ENCODE measurements around the gene AKT3. TPM values are rescaled to one million over a fixed set of nuclear protein-coding genes. Genes with fewer than 3 reads are reported as not detected.

The AKT3 gene
- polyA plus RNA-seq, 3 donors = 0.81 to 1.7 (median 1.4) TPM

GRCh38 chr1:243580984-243581383 lies 269.1 kb downstream of the AKT3 start:
- 100% methylated on average over 1 of the region's 1 CpG for WGBS (ENCODE audit: insufficient coverage)
- no peak overlapping the region for H2AFZ ChIP-seq (ENCODE audit: insufficient read depth, low read depth, low read length, poor library complexity, severe bottlenecking)
- intact Hi-C loops (cut with micrococcal nuclease) = no loop called here
- Mint-ChIP-seq H3K36me3 (peaks cover 26 to 37% of the 10 kb centered on the region in 2 donors), H3K4me3 (no peak overlapping the region), H3K9me3 (peaks cover 16 to 31% (median 24%) of the 10 kb centered on the region in 7 donors), H3K27ac (no peak overlapping the region), H3K4me1 (peaks cover 7% of the 10 kb centered on the region), H3K27me3 (ENCODE audit: low read depth in 3 of 3) (no peaks in the 10 kb centered on the region)
- H3K4me2 ChIP-seq (replicated peaks; ENCODE audit: extremely low read depth, low read length, poor library complexity, severe bottlenecking) = no peak overlapping the region
- no peak overlapping the region for H3K9ac ChIP-seq (ENCODE audit: insufficient read depth, low read length, poor library complexity, severe bottlenecking)
- H3K4me1 ChIP-seq (ENCODE audit: control insufficient read depth in 1 of 2, insufficient read depth in 2 of 2, low read length in 2 of 2) = no peaks in the 10 kb centered on the region
- no peaks in the 10 kb centered on the region for H3K79me2 ChIP-seq (ENCODE audit: insufficient read depth, low read length)
- H4K20me1 ChIP-seq (ENCODE audit: insufficient read depth, low read length) = no peaks in the 10 kb centered on the region
- H3K27me3 ChIP-seq (ENCODE audit: control insufficient read depth in 2 of 2, insufficient read depth in 2 of 2, low read length in 2 of 2) = no peaks in the 10 kb centered on the region
- peaks cover 5% of the 10 kb centered on the region in 2 donors for H3K9me3 ChIP-seq (replicated peaks in 1 of 2; ENCODE audit: control insufficient read depth in 1 of 2, insufficient read depth in 1 of 2, low read length in 2 of 2)
- no peak overlapping the region for H3K4me3 ChIP-seq (replicated peaks in 1 of 3; ENCODE audit: low read depth in 2 of 3, low read length in 3 of 3)
- no peak overlapping the region for H3K27ac ChIP-seq (ENCODE audit: low read depth in 1 of 2, low read length in 2 of 2)
- H3K36me3 ChIP-seq (replicated peaks in 1 of 2; ENCODE audit: control insufficient read depth in 1 of 2, insufficient read depth in 2 of 2, low read length in 2 of 2) = no peaks in the 10 kb centered on the region
- no peak for DNase-seq
- TF ChIP-seq CTCF (IDR thresholded peaks at IDR 0.05) = no peak

GRCh38 chr1:243580072-243580471 lies 270.0 kb downstream of the AKT3 start:
- intact Hi-C loops (cut with micrococcal nuclease) = no loop called here
- Histone ChIP-seq H3K27me3 (ENCODE audit: control insufficient read depth in 2 of 2, insufficient read depth in 2 of 2, low read length in 2 of 2) (no peaks in the 10 kb centered on the region), H3K79me2 (ENCODE audit: insufficient read depth, low read length) (no peaks in the 10 kb centered on the region), H3K9me3 (replicated peaks in 1 of 2; ENCODE audit: control insufficient read depth in 1 of 2, insufficient read depth in 1 of 2, low read length in 2 of 2) (peaks cover 5% of the 10 kb centered on the region in 2 donors), H3K9ac (ENCODE audit: insufficient read depth, low read length, poor library complexity, severe bottlenecking) (no peak overlapping the region), H3K4me1 (ENCODE audit: control insufficient read depth in 1 of 2, insufficient read depth in 2 of 2, low read length in 2 of 2) (no peaks in the 10 kb centered on the region), H2AFZ (ENCODE audit: insufficient read depth, low read depth, low read length, poor library complexity, severe bottlenecking) (no peak overlapping the region), H3K27ac (ENCODE audit: low read depth in 1 of 2, low read length in 2 of 2) (no peak overlapping the region), H4K20me1 (ENCODE audit: insufficient read depth, low read length) (no peaks in the 10 kb centered on the region), H3K36me3 (replicated peaks in 1 of 2; ENCODE audit: control insufficient read depth in 1 of 2, insufficient read depth in 2 of 2, low read length in 2 of 2) (no peaks in the 10 kb centered on the region), H3K4me3 (replicated peaks in 1 of 3; ENCODE audit: low read depth in 2 of 3, low read length in 3 of 3) (no peak overlapping the region), H3K4me2 (replicated peaks; ENCODE audit: extremely low read depth, low read length, poor library complexity, severe bottlenecking) (no peak overlapping the region)
- no peak for TF ChIP-seq CTCF (IDR thresholded peaks at IDR 0.05)
- no peak overlapping the region for H3K27ac Mint-ChIP-seq
- 100% methylated on average over 3 of the region's 5 CpGs for WGBS (ENCODE audit: insufficient coverage)
- no peak overlapping the region for H3K4me3 Mint-ChIP-seq
- H3K27me3 Mint-ChIP-seq (ENCODE audit: low read depth in 3 of 3) = no peaks in the 10 kb centered on the region
- peaks cover 24 to 37% of the 10 kb centered on the region in 2 donors for H3K36me3 Mint-ChIP-seq
- H3K4me1 Mint-ChIP-seq = peaks cover 7% of the 10 kb centered on the region
- DNase-seq = no peak
- H3K9me3 Mint-ChIP-seq = peaks cover 16 to 24% (median 18%) of the 10 kb centered on the region in 7 donors

Measured in CD14-positive monocyte (primary cell).